GM19397 (cell line): ENCODE data around the gene SMC2.
A peak's percentile ranks its signal among the peaks of the same experiment; 100 is the strongest.

Experiments
- ATAC-seq: cut with Tn5 transposase; IDR thresholded peaks from one replicate; pipeline ENCODE4 v1.9.1; 2021; ENCODE audit warnings: mild to moderate bottlenecking, moderate library complexity; ENCODE audit not compliant: unreplicated experiment

The SMC2 gene

GRCh38 chr9:104104360-104104759 is 10.3 kb downstream of the SMC2 start:
- ATAC-seq = no peak

- ATAC-seq = no peak
These were observed 13.7 kb downstream of the SMC2 start for GRCh38 chr9:104107799-104108198.

GRCh38 chr9:104108315-104108714 is 14.2 kb downstream of the SMC2 start:
- ATAC-seq = no peak

GRCh38 chr9:104110509-104110908 is 16.4 kb downstream of the SMC2 start:
- no peak for ATAC-seq

- no peak for ATAC-seq
These were observed 24.8 kb downstream of the SMC2 start for GRCh38 chr9:104118916-104119315.

GRCh38 chr9:104121022-104121421 is 26.9 kb downstream of the SMC2 start:
- ATAC-seq = no peak

DNA sequence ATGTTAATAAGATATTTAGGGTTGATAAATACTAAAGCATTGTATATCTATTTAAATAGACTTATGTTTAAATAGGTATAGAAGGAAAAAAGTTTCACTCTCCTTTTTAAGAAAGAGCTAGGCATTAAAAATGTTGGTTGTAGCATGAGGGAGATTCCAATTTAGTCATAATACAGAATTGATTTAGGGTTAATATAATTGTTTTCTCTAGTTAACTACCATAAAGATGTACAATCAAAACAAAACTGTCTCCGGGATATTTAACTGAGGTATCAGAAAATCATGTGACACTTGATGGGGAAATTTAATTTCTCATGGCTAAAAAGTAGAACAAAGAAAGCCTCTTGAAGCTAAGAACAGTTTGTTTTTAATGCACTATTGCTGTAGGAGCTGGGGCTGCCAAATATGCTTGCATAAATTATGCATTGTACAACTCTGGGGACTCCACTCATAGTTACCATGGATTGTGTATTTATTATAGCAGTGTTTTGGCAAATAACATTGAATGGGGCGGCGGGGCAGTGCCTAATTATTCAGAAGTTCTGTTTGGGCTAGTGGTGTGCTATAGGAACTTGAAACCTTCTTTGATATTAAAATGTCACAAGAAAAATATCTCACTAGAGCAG is 44.2 kb downstream of the SMC2 start:
- no peak for ATAC-seq

DNA sequence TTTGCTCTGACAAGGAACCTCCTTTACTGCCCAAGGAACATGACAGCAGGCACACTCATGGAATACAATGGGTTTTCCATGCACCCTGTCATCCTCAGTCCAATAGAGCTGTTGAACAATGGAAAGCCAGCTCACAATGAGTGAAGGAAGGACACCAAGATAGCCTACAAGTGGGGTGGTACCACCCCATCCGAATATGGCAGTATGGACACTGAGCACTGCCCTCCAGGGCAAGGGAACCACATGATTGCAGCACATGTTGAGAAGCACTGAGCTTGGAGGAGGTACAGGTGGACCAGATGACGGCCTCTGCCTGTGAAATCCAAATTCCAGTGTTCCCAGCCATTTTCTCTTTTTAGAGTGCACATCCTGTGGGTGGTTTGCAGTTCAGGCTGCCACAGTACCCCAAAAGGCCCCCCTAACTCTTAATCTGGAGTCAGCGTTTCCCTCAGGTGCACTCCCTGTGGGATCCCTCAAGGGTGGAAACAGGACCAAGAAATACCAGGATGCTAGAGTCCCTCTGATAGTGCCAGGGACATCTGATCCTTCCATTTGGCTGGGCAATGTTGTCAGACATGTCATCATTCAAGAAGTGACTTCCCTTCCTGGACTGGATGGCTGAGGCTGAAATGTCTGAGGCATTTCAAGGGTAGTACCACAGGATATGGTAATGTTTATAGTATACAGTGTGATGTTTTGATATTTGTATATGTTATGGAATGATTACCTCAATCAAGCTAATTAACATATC is 48.9 kb downstream of the SMC2 start:
- ATAC-seq = no peak

DNA sequence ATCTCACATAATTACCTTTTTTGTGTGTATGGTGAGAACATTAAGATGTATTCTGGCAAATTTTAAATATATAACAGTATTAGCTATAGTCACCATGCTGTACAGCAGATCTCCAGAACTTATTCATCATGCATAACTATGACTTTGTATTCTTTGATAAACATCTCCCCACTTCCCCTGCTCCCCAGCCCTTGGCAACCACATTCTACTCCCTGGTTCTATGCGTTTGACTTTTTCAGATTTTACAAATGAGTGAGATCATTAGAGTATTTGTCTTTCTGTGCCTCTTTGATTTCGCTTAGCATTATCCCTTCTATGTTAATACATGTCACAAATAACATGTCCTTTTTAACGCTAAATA is 49.4 kb downstream of the SMC2 start:
- ATAC-seq = no peak

DNA sequence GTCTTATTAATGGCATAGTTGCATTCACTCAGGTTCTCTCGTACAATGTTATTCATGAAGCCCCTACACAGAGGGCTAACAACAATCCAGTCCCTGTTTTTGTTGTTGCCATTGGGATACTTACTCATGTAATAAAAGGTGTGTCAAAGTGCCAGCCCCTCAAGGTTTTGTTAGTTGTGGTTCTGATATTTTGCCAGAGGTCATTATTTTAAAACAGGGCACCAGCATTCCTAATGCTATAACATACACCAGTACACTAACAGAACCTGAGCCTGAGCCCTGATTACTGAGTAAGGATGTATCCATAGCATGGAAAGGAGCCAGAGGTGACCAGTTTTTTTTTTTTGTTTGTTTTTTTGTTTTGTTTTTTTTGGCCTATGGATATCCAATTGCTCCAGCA is 50.2 kb downstream of the SMC2 start:
- no peak for ATAC-seq

DNA sequence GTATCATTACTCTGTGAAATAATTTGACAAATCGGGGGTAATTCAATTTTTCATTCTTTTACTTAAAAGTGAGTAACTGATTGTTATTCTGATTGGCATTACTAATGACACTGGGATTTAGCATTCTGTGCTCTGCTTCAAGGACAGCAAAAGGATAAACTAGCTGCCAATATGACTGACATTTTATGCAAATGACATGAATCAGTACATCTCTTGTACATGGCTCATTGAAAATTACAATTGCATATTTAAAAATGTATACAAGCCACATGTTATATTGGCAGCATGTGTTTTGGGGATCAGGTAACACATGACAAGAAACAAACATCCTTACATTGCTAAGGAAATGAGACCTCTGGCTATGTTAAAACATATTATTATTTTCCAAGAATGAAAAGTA is 79.0 kb downstream of the SMC2 start:
- no peak for ATAC-seq

GRCh38 chr9:104177003-104177611 is 83.0 kb downstream of the SMC2 start:
- no peak for ATAC-seq

GRCh38 chr9:104177676-104178075 is 83.6 kb downstream of the SMC2 start:
- ATAC-seq = peak; percentile 65
